HG03575 (cell line): ENCODE measurements around the gene LMF1.
"Not testable (repeated sequence)": the region's sequence is repeated elsewhere in the genome, so short reads cannot be mapped to it uniquely, and the experiment has no call there.

ENCODE experiments used
- ATAC-seq: cut with Tn5 transposase; IDR thresholded peaks from one replicate; pipeline ENCODE4 v1.9.1; 2021; ENCODE audit not compliant: unreplicated experiment, insufficient number of reproducible peaks, low FRiP score; ENCODE audit errors: extremely low read depth

The LMF1 gene

DNA sequence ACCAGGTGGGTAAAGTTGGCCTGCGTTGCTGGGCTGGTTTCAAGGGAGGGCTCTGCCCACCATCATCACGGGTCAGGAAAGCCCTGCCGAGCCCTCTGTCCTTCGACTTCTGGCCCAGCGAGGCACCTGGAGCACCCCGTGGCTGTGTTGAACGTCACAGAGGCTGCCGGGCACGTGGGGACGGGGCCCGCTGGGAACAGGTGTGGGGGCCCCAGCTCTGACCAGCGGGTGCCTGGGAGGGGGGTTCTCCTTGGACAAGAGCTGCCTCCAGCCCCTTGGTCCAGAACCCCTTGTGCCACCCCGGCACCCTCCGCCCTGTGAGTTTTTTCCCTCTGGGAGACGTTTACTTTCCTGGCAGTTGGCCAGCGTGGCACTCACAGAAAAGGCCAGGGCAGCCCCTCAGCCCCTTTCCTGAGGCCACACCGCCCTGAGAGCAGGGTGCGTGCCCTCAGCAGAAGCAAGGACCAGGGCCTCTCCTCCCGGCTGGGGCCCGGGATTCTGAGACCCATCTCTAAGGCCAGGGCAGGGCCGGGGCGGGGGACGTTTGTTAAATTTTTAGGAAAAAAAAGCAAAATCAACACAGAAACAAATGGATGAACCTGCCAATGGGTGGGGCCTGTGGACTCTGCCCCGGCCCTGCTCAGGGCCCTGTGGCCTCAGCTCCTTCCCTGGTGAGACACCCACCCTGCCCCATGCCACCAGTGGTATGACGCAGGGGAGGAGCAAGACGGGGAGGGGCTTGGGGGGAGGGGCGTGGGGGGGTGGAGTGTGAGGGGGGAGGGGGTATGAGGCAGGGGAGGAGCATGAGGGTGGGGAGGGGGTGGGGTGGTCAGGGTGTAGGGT is 139.0 kb downstream of the LMF1 start:
- no peak for ATAC-seq

DNA sequence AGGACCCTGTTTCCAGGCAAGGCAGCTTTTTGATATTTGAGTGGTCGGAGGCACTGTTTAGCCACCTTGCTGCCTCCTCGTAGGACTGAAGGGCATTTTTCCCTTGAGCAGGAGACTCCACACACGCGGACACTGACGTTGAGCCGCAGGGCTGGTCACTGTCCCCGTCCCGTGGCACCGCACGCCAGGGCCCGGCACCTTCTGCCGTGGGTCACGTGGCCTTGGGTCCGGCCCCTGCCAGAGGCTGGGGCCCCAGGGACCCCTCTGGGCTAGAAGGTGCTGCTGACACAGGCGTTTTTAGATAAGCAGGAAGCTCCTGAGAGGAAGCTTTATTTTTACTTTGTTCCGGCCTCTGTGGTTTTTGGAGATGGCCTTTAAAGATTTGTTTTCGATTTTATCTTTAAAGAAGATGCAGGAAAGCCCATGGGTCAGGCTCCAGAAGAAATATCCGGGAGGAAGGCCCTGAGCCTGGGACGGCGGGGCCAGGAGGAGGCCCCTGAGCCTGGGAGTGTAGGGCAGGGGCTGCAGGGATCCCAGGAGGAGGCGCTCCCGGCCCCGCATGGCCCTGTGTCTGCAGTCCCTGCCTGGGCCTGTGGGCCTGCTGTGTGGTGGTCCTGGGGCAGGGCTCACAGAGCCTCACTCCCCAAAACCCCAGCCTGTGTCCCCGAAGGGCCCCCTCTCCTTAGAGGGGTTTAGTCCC is 139.8 kb downstream of the LMF1 start:
- no peak for ATAC-seq

DNA sequence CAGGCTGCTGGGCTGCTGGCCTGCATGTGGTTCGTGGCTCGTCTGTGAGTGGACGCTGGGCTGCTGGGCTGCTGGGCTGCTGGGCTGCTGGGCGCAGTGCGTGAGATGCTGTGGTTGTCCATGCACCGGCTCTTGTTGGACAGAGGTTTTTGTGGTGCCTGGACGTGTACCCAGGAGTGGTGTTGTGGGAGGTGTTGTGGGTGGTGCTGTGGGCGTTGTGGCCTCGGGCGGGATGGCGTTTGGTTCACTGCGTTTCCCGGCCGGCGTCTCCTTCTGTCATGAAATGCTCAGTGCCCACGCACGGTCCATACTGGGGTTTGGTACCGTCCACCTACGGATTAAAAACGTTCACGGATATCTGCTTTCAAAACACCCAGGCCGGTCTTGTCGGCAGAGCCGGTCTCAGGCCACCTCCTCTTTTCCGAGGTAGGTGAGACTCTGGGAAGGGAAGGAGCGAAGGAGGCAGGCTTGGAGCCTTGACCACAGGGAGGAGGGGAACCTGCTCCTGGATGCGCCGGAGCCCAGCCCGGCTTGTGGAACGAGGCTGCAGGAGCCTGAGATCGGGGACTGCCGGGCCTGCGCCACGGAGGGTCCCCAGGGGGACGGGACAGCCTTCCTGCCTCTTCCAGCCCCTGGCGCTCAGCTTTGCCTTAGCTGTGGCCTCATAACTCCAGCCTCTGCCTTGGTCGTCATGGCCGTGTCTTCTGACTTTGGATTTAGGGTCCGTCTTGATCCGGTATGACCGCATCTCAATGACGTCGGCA is 140.5 kb downstream of the LMF1 start:
- ATAC-seq = no peak

DNA sequence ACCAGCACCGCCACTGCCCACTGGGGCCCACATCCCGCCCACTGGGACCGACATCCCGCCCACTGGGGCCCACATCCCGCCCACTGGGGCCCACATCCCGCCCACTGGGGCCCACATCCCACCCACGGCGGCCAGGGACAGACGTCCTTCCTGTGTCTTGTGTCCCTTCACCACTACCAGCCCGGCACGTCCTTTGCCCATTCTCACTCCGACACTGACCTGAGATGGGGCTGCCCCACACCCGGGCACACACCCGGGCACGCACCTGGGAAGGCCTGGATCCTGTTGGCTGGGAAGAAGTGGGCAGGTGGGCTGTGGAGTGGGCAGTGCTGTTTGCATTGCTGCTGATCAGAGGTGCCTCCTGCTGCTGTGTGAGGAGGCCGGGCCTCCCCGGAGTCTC is 141.9 kb downstream of the LMF1 start:
- ATAC-seq = no peak

DNA sequence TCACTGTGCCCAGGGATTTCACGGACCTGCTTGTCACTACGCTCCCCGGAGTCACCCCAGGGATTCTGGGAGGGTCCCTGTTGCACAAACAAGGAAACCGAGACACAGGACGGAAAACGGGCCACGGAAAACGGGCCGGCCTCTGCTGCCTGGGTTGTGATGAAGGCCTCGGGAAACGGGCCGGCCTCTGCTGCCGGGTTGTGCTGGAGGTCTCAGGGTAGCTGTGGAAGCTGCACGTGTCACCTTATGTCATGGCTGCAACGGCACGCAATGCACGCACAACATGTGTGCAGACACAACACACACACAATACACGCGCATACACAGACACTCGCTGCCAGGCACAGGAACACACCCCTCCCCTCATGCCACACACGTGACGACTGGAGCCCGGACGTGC is 143.3 kb downstream of the LMF1 start:
- no peak for ATAC-seq

DNA sequence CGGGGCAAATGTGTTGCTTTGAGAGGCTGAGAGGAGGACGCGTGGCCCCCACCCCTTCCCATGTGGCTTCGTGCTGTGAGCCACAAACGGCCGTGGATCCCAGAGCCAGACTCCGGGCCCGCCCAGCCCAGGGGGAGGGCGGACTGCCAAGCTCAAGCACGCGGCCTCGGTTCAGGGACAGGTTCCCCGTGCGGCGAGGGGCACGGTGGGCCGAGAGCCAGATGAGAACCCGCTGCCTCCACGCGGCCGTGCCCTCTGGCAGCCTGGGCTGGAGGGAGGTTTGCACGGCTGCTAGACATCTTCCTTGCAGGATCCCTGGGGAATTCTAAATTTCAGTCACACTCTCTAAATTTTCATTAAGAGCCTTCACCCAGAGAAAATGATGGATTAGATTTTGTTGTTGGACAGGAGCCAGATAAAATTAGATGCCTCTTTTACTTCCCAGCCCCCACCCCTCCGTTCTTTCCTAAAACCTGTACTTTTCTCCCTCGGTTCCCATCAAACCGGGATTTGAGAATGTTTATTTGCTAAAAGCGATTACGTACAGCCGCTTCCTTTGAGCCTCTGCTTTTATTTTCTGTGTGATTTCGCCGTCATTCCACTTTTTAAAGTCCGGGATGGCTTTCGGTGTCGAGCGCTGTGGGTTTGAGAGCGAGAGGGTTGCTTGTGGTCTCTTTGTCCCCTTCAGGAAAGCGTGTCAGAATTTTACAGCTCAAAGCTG is 145.3 kb downstream of the LMF1 start:
- ATAC-seq = no peak

DNA sequence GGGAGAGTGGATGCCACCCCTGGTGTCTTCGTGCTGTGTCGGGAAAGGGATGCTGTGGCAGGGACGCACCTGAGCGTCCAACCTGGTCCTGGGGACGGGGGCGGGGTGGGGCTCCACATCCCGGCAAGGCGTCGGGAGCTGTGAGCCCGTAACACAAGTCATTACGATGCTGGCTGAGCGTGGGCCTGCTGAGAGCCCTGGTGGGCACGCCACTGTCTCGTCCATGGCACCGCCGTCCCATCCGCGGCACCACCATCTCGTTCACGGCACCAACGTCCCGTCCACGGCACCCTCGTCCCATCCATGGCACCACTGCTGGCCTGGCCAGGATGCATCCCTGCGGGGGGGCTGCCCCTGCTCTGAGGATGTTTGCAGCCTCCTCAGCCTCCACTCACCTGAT is 146.2 kb downstream of the LMF1 start:
- ATAC-seq = no peak

DNA sequence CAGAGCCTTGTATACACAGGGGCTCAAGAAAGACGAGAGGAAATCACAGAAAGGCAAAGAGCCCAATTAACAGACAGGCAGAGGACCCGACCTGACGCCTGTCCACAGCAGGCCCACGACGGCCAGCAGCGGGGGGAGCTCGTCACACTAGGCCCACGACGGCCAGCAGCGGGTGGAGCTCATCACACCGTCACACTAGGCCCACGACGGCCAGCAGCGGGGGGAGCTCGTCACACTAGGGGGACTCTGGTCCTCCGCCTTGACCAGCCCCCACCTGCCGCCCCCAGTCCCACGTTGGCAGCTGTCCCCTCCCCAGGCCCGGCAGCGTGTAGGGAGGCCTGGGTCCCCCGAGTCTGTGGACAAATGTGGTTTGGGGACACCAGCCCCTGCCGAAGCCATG is 146.6 kb downstream of the LMF1 start:
- ATAC-seq = no peak

DNA sequence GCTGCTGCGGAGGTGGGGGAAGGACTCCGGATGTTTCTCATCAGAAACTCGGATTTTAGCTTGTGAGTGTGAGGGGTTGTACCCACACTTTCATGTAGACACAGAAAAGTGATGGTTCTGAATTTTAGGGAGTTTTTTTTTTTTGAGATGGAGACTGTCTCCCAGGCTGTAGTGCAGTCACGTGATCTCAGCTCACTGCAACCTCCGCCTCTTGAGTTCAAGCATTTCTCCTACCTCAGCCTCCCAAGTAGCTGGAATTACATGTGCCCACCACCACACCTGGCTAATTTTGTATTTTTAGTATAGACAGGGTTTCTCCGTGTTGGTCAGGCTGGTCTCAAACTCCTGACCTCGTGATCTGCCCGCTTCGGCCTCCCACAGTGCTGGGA is 147.9 kb downstream of the LMF1 start:
- no peak for ATAC-seq

DNA sequence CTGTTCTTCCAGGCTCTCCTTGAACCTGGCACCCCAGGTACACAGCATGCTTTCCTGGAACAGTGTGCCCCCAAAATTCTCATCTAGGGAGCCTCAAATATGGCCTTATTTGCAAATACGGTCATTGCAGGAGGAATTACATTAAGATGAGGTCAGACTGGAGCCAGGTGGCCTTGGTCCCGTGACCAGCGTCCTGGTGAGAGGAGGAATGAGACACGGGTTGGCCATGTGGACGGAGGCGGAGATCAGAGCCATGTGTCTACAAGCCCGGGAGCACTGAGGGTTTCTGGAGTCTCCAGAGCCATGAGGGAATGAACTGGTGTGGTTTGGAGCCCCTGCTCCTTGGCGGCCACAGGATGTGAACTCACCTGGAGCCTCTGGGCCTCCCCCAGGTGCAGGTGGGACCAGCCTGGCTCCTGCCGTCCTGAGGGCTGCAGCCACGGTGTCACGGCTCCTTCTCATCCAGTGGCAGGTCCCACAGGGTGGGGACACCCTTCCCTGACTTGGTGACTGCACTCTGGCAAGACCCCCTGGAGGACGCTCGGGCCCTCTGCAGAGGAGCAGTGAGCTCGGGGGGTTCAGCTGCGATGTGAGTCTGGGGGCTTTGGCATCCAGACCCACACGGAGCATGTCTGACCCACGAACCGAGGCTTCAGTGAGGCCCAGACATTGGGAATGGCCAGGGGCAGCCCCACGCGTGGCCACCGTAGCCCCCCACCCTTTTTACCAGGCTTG is 148.4 kb downstream of the LMF1 start:
- ATAC-seq = no peak

DNA sequence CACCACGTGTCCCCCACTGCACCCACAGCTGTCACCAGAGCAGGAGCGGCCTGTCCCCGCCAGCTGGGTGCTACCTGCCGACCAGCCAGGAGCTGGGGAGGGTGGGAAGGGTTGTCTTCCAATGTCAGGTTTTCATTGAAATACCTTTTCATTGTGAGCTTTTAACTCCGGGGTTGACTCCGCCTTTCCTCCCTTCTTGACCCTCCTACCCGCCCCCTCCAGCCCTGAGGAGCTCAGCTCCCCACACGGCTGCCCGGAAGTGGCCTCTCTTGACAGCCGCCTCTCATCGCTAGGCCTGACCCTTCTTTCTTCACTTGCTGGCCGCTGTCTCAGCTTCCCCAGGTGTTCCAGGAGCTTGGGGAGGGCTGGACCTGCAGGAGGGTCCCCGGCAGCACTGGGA is 149.0 kb downstream of the LMF1 start:
- ATAC-seq = no peak

DNA sequence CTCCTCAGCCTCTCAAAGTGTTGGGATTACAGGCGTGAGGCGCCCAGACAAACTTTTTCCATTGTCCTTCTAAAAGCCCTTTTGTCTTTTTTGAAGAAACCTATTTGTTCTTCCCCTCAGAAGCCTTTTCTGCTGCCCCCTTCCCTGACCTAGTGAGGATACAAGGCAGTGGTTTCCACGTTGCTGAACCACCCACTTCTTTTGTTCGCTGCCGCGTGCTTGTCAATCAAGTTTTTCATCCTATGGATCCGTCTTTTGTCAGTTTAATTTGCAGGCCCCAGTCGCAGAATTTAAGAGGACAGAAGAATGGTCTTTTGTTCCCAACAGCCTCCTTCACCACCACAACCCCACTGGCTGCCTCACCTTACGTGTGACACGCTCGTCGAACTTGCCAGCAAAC is 150.0 kb downstream of the LMF1 start:
- ATAC-seq = no peak

DNA sequence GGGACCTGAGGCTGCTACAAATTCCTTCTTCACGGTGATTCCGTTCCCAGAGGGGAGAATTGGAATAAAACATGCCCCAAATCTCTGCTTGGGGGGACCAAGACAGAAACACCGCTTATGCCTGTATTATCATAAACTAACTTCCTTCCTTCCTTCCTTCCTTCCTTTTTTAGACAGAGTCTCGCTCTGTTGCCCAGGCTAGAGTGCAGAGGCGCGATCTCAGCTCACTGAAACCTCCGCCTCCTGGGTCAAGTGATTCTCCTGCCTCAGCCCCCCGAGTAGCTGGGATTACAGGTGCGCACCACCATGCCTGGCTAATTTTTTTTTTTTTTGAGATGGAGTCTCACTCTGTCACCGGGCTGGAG is 150.8 kb downstream of the LMF1 start:
- ATAC-seq = not testable (repeated sequence)

DNA sequence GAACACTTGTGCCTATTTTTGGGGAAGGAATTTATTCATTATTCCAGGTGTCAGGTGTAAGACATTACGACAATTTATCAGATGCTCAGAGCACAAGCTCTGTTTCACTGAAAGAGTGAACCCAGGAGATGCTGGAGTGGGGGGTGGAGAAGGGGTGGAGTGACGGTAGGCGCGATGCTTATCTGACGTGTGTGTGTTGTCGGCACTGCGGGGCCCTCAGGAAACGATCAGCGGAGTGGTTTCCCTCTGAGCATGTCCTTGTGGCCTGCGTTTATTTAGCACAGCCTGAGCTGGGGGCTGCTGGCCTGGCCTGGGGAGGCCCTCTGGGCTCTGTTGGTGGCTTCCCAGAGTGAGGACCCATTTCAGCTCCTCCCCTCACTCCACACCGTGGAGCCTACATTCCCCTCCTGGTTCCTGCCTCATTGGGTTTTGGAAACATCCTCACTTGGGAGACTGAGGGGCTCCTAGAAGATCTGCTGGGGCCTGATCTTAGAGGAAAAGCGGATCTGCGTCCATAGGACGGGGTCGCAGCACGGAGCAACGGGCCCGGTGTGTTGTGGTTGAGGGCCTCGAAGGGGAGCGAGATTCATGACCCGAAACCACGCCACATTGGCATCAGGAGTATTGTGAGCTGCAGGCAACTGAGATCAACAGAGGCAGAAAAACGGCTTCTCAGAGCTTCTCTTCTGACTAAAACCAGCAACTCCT is 151.3 kb downstream of the LMF1 start:
- no peak for ATAC-seq

DNA sequence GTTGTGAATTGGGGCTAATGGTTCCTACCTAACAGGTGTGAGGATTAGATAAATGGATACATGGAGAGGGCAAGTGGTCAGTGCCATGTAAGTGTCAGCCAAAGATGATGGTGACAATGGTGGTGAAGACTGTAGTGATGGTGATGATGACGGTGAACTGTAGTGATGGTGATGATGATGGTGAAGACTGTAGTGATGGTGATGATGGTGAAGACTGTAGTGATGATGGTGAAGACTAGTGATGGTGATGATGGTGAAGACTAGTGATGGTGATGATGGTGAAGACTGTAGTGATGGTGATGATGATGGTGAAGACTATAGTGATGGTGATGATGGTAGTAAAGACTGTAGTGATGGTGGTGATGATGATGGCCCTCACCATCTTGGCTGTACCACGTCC is 152.2 kb downstream of the LMF1 start:
- no peak for ATAC-seq

DNA sequence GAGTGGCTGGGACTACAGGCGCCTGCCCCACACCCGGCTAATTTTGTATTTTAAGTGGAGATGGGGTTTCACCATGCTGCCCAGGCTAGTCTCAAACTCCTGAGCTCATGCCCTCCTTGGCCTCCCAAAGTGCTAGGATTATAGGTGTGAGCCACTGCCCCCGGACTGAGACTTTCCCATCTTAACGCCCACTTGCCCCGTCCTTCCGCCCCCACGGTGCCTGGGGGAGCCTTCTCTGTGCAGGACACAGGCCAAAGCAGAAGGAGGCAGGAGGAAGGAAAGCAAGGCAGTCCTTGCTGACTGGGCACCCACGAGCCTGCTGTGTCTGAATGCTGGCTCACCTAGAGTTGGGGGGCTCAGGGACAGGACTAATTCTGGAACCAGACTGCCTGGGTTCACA is 152.7 kb downstream of the LMF1 start:
- ATAC-seq = no peak

DNA sequence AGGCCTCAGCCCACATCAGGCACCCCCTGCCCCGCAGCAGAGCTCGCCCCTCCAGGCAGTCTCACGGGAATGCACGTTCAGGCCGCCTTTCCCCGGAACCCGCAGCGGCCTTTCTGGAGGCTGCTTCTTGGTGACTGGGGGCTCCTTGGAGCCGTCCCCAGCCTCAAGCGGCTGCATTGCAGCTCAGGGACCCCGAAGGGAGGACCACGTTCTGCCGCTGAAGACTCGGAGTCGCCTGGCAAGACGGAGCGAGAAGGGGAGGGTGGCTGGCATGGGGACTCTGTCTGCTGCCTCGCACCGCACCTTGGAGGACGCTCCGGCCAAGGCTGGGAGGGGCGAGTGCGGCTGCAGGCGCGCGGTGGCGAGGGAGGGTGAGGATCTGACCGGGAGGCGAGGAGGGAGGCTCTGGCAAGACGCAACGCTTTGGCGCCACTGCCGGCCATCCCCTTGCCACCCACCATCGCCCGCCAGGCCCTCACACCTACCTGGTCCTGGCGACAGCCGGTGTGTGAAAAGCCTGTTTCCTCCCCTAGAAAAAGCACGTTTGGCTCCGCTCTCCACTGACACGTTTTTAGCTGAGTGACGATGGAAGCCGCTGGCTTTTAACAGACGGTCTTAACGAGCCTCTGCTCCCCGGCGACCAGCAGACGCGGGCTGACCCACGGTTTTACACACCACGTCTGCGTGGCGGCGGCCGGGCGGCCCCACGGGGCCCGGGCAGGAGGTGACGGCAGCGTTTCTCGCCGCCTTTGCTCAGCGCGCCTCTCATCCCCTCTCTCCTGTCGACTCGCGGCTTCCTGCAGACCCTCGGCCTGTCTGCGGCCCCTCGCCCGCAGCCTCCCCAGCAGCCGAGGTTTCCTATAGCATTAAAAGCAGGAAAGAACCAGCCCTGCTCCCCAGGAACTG is 153.5 kb downstream of the LMF1 start:
- no peak for ATAC-seq
